WERI-Rb-1 (cell line): ENCODE data around the gene ZNF236.

Experiments used
- DNase-seq: peaks from one replicate; pipeline ENCODE4 v3.0.0-alpha.2; 2020
- H3K27ac ChIP-seq: fragments of 250-450 bp; sonication (Bioruptor Pico); 2 replicates; pipeline ENCODE4 v1.5.1; 2020; ENCODE audit warnings: mild to moderate bottlenecking, moderate library complexity
- H3K27me3 ChIP-seq: fragments of 250-450 bp; sonication (Bioruptor Pico); 2 replicates; pipeline ENCODE4 v1.5.1; 2021; ENCODE audit warnings: mild to moderate bottlenecking, low read depth, moderate library complexity; ENCODE audit not compliant: insufficient read depth, severe bottlenecking
- H3K36me3 ChIP-seq: fragments of 250-450 bp; sonication (Bioruptor Pico); 2 replicates; pipeline ENCODE4 v1.5.1; 2020; ENCODE audit warnings: mild to moderate bottlenecking, moderate library complexity
- H3K4me3 ChIP-seq: 2 replicates; pipeline ENCODE4 v1.5.1; 2011; ENCODE audit warnings: low read depth, mild to moderate bottlenecking, control low read depth, low read length
- H3K9me3 ChIP-seq: fragments of 250-450 bp; sonication (Bioruptor Pico); 2 replicates; pipeline ENCODE4 v1.5.1; 2021; ENCODE audit warnings: mild to moderate bottlenecking, moderate library complexity; ENCODE audit not compliant: severe bottlenecking
- TF ChIP-seq, protein P1 (sequence below): IDR thresholded peaks from 2 replicates; pipeline ENCODE4 v1.5.1; 2011; ENCODE audit warnings: low read depth, mild to moderate bottlenecking, control low read depth, inconsistent platforms, low read length

The ZNF236 gene

DNA sequence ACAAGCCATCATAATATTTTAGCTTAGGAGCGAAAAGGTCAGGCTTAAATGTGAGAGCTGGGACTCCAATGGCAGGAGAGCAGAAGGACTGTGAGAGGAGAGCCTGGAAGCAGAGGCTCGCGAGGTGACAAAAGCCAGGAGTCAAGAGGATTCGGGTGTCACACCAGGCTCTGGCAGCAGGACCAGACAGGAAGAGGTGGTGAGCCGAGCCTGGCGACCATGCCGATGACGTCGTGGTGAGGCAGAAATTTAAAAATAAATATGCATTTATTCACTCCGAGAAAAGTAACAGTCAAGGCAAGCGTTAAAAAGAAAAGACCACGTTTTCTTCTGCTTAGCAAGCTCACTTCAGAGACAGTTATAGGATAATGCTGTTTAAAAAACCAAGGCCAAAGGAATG lies 31.3 kb upstream of the ZNF236 start:
- Histone ChIP-seq H3K36me3 (no peaks in the 10 kb centered on the region), H3K27ac (no peak overlapping the region)
- DNase-seq: no peak

DNA sequence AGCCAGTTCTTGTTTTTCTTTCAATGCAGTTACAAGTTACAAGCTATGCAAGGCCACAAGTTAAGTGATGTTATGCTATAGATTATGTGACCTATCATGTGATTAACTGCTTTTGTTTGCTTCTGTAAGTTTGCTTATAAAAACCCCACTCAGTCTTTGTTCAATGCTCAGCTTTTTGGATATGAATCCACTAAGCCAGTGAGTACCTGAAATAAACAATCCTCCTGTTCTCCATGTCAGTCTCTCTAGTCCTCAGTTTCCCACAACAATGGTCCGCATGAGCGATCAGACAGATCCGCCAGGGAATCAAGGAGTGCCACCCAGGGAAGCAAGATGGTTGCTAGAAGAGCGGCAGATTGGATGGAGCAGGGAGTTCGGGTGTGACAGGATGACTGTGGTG lies 30.7 kb upstream of the ZNF236 start:
- H3K9me3 ChIP-seq: peaks cover 21% of the 10 kb centered on the region

More for the DNA sequence above, 31.3 kb upstream of the ZNF236 start:
- peaks cover 21% of the 10 kb centered on the region for H3K9me3 ChIP-seq
- no peaks in the 10 kb centered on the region for H3K27me3 ChIP-seq
- no peak overlapping the region for H3K4me3 ChIP-seq
- TF ChIP-seq, protein P1, sequence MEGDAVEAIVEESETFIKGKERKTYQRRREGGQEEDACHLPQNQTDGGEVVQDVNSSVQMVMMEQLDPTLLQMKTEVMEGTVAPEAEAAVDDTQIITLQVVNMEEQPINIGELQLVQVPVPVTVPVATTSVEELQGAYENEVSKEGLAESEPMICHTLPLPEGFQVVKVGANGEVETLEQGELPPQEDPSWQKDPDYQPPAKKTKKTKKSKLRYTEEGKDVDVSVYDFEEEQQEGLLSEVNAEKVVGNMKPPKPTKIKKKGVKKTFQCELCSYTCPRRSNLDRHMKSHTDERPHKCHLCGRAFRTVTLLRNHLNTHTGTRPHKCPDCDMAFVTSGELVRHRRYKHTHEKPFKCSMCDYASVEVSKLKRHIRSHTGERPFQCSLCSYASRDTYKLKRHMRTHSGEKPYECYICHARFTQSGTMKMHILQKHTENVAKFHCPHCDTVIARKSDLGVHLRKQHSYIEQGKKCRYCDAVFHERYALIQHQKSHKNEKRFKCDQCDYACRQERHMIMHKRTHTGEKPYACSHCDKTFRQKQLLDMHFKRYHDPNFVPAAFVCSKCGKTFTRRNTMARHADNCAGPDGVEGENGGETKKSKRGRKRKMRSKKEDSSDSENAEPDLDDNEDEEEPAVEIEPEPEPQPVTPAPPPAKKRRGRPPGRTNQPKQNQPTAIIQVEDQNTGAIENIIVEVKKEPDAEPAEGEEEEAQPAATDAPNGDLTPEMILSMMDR: no peak

DNA sequence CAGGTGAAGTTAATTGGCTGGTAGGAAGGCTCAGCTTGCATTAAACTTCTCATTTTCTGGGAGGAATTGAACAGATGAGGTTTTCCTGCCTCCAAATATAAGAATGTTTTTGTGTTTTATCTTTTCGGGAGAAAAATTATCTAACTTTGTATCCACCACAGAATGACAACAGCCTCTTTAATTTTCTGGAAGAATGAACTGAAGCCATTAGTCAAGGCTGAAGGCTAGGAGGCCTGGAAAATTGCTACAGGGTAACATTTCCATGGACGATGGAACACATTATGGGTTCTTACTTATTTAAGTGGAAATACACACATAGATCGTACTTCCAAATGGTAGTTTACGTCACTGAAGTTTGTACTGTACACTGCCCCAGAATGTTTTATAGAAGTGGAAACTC lies 28.0 kb upstream of the ZNF236 start:
- TF ChIP-seq, protein P1: no peak
- DNase-seq: no peak
- Histone ChIP-seq H3K36me3 (no peaks in the 10 kb centered on the region), H3K4me3 (no peak overlapping the region), H3K27me3 (no peaks in the 10 kb centered on the region), H3K27ac (no peak overlapping the region), H3K9me3 (peaks cover 15% of the 10 kb centered on the region)

More for the DNA sequence above, 30.7 kb upstream of the ZNF236 start:
- TF ChIP-seq, protein P1: no peak
- Histone ChIP-seq H3K27ac (no peak overlapping the region), H3K27me3 (no peaks in the 10 kb centered on the region), H3K36me3 (no peaks in the 10 kb centered on the region), H3K4me3 (no peak overlapping the region)
- no peak for DNase-seq

DNA sequence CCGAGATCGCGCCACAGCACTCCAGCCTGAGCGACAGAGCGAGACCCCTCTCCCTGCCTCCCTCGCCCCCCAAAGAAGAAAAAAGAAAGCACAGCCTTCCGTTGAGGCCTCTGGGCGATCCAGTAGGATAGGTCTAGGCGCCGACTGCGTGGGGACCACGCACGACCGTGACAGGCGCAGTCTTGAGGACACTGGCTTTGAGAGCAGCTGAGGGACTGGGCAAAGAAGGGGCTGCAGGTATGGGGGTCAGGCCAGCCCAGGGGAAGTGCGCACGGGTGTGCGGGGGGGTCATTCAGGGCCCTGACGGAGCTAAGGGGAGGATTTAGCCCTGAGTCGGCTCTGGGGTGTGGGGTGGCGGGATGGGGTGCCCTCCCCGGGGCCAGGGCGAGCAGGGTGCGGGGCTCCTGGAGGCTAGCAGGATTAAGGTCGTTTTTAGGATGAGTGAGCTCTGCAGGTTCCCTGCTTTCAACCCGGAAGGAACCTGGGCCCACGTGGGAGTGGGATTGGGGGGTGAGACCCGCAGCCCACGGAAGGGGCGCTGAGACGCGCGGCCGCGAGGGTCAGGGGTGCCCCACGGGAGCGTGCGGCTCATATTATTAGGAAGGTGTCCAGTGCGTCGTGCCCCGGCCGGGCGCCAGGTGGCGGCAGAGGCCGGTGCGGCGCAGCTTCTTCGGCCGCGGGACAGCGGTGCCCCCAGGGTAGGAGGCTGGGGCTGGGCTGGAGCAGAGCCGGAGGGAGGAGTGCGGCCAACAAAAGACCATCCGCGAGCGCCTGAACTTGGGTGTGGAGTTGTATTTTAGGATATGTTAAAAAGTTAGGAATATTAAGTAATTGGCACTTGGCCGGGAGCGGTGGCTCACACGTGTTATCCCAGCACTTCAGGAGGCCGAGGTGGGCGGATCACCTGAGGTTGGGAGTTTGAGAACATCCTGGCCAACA lies 20.5 kb upstream of the ZNF236 start:
- no peaks in the 10 kb centered on the region for H3K27me3 ChIP-seq
- H3K36me3 ChIP-seq: no peaks in the 10 kb centered on the region
- peak overlapping the region; percentile 50 for H3K4me3 ChIP-seq
- no peaks in the 10 kb centered on the region for H3K9me3 ChIP-seq
- H3K27ac ChIP-seq: peak overlapping the region; percentile 12; the same call in 1 of the 2 replicates
- TF ChIP-seq, protein P1: peak; percentile 95
- peak; percentile 73 for DNase-seq

DNA sequence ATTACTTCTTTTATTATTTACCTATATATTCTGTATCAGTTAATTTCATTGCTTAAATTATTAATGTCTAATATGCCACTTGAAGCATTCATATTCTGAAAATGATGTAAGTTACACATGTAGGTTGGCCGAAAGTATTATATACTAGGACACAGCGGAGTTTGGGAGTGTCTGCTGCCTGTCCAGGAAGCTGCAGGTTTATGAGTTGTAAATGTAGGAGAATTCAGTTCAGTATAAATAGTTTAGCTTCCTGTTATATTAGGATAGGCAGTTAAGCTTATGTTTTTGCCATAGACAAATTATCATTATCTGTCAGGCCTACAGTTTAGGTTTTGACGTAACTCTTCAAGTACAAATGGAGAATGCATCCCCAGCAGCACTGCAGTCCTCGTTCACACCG lies 18.9 kb upstream of the ZNF236 start:
- DNase-seq: no peak
- no peaks in the 10 kb centered on the region for H3K9me3 ChIP-seq
- H3K36me3 ChIP-seq: no peaks in the 10 kb centered on the region
- TF ChIP-seq, protein P1: no peak
- H3K27ac ChIP-seq: no peak overlapping the region
- no peak overlapping the region; the same call in 1 of the 2 replicates for H3K4me3 ChIP-seq
- H3K27me3 ChIP-seq: no peaks in the 10 kb centered on the region
